BLaER1 (cell line): ENCODE results near the gene HEXIM2.

Experiments used
- H3K27ac ChIP-seq: shearing (Covaris generic); formaldehyde crosslinking; 2 replicates; pipeline ENCODE4 v1.8.1; 2022
- H3K27me3 ChIP-seq: shearing (Covaris generic); formaldehyde crosslinking; 2 replicates; pipeline ENCODE4 v1.8.1; 2022
- H3K36me3 ChIP-seq: shearing (Covaris generic); formaldehyde crosslinking; 2 replicates; pipeline ENCODE4 v1.8.1; 2022
- H3K4me1 ChIP-seq: shearing (Covaris generic); formaldehyde crosslinking; 2 replicates; pipeline ENCODE4 v1.8.1; 2022
- H3K4me2 ChIP-seq: shearing (Covaris generic); formaldehyde crosslinking; 2 replicates; pipeline ENCODE4 v1.8.1; 2022
- H3K4me3 ChIP-seq: shearing (Covaris generic); formaldehyde crosslinking; 2 replicates; pipeline ENCODE4 v1.8.1; 2022
- H3K9ac ChIP-seq: shearing (Covaris generic); formaldehyde crosslinking; 2 replicates; pipeline ENCODE4 v1.8.1; 2022
- H3K9me3 ChIP-seq: shearing (Covaris generic); formaldehyde crosslinking; 2 replicates; pipeline ENCODE4 v1.8.1; 2022
- H4K20me1 ChIP-seq: shearing (Covaris generic); formaldehyde crosslinking; 2 replicates; pipeline ENCODE4 v1.8.1; 2022
- Cebpa-rat ChIP-seq: shearing (Covaris generic); IDR thresholded peaks from 2 replicates; pipeline ENCODE4 v1.8.1; 2022

HEXIM2 gene

GRCh38 chr17:45218895-45219661, 57.4 kb downstream of the HEXIM2 start:
- H3K4me1 ChIP-seq, result peaks cover 48% of the 10 kb centered on the region
- no peak overlapping the region for H3K27ac ChIP-seq
- no peaks in the 10 kb centered on the region for H3K36me3 ChIP-seq
- no peak overlapping the region for H3K9ac ChIP-seq
- no peaks in the 10 kb centered on the region for H4K20me1 ChIP-seq
- H3K4me3 ChIP-seq, result no peak overlapping the region
- H3K4me2 ChIP-seq, result peak overlapping the region; percentile 98
- no peaks in the 10 kb centered on the region for H3K27me3 ChIP-seq
- TF ChIP-seq Cebpa-rat, result no peak
- no peaks in the 10 kb centered on the region for H3K9me3 ChIP-seq
